Heart left ventricle (tissue), 13 donors: ENCODE data around the gene LSM2.
A peak's percentile ranks its signal among the peaks of the same experiment; 100 is the strongest.

Experiments used
- POLR2A ChIP-seq, 2 donors: fragments of 450-650 bp; IDR thresholded peaks; one replicate each; pipeline ENCODE4 v1.6.1; 2017; ENCODE audit warnings: antibody characterized with exemption in 2 of 2, mild to moderate bottlenecking in 2 of 2, moderate library complexity in 2 of 2
- TF ChIP-seq, protein P1 (sequence below), 12 donors: fragments of 200-600 bp; sonication (generic) in 4 of 12; IDR thresholded peaks; one replicate each; pipeline versions ENCODE4 v1.5.0 to v1.8.0; 2018 to 2022; ENCODE audit warnings: antibody characterized with exemption in 12 of 12, mild to moderate bottlenecking in 5 of 12
- donor health status: ischemic (EF 13 %, LVEDD 7.1; RV severe dilation, severe dysfunction).
- donor health status: DM: no; HTN: yes; CAD: no.
- donor health status: DM: no; HTN: no; CAD: no.
- donor health status: ischemic (EF 25% LVEDD 6.9; RV normal size, moderate dysfunction).
- donor health status: ischemic (EF 25% LVEDD 5.7; RV mildly dilated, moderate dysfunction).
- donor health status: ischemic (EF 35%, LVEDD 5.7; RV mildly dilated, moderate dysfunction).
- donor health status: nonischemic (EF 11% LVEDD 7.7; RV severe dilation, severe dysfunction).
- donor health status: DM: yes; HTN: yes; CAD: no.
- donor health status: PGD.
- donor health status: ischemic (EF 29% LVEDD 5.4; RV normal size, mild dysfunction).
- donor health status: nonischemic (EF 23%, LVEDD 6.1; RV moderate dilation, normal function).

GRCh38 chr6:31815025-31815838, 8.5 kb upstream of the LSM2 start, which contains the start of the genes HSPA1A and HSPA1L:
- TF ChIP-seq, protein P1, sequence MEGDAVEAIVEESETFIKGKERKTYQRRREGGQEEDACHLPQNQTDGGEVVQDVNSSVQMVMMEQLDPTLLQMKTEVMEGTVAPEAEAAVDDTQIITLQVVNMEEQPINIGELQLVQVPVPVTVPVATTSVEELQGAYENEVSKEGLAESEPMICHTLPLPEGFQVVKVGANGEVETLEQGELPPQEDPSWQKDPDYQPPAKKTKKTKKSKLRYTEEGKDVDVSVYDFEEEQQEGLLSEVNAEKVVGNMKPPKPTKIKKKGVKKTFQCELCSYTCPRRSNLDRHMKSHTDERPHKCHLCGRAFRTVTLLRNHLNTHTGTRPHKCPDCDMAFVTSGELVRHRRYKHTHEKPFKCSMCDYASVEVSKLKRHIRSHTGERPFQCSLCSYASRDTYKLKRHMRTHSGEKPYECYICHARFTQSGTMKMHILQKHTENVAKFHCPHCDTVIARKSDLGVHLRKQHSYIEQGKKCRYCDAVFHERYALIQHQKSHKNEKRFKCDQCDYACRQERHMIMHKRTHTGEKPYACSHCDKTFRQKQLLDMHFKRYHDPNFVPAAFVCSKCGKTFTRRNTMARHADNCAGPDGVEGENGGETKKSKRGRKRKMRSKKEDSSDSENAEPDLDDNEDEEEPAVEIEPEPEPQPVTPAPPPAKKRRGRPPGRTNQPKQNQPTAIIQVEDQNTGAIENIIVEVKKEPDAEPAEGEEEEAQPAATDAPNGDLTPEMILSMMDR (IDR thresholded peaks at IDR 0.05): no peak
- peak; percentile 99 to 100 for TF ChIP-seq POLR2A (IDR thresholded peaks at IDR 0.05)
